COLO829 (cell line): ENCODE data around the gene CD99.
"Not testable (repeated sequence)": the region's sequence is repeated elsewhere in the genome, so short reads cannot be mapped to it uniquely, and the experiment has no call there.

Experiments
- DNase-seq: peaks from one replicate; pipeline ENCODE4 v3.0.0; 2012; ENCODE audit warnings: low spot score

Gene CD99

DNA sequence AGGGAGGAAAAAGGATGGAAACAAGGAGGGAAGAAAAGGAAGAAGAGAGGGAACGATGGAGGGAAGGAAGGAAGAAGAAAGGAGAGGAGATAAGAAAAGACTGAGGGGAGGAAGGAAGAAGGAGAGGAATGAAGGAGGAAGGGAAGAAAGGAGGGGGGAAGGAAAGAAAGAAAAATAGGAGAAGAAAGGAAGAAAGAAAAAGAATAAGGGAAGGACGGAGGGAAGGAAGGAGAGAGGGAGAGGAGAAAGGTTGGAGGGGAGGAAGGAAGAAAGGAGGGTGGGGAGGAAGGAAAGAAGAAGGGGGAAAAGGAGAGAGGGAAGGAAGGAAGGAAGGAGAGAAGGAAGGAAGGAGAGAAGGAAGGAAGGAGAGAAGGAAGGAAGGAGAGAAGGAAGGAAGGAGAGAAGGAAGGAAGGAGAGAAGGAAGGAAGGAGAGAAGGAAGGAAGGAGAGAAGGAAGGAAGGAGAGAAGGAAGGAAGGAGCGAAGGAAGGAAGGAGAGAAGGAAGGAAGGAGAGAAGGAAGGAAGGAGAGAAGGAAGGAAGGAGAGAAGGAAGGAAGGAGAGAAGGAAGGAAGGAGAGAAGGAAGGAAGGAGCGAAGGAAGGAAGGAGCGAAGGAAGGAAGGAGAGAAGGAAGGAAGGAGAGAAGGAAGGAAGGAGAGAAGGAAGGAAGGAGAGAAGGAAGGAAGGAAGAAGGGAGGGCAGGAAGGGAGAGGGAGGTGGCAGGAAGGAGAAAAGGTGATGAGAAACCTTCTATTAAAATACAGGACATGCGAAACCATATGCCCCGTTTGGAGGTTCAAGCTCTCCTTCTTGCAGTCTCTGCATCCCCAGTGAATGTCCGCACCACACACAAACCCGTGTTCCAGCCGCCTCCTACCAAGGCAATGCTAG, 82.3 kb downstream of the CD99 start:
- not testable (repeated sequence) for DNase-seq

DNA sequence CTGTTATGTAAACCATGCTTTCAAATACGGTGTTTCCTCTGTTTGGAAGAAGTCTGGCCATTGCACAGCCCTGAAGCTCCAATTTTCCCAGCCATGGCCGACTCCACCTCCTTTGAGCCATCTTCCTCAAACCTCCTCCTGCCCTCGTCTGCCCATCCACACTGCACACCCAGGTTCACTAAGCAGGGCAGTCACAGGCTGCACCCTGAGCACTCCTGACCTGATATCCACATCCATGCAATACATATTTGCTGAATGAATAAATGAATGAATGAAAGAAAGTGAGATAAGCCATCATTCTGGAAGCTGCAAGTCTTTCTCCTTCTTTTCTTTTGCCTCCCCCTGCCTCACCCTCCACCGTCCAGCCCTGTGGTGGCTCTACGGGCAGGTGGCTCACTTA, 83.0 kb downstream of the CD99 start:
- no peak for DNase-seq

DNA sequence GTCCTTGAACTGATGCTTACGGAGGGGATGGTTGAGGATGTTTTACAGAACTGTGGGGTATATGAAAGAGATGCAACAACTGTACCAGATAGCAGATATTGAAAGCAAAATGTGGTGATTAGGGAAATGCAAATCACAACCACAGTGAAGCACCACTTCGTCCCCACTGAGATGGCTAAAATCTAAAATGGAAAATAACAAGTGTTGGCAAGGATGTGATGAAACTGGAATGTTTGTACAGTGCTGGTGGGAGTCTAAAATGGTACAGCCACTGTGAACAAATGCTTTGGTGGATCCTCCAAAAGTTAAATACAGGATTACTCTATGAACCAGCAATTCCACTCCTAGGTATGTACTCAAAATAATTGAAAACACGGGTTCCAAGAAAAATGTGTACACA, 83.7 kb downstream of the CD99 start:
- no peak for DNase-seq

DNA sequence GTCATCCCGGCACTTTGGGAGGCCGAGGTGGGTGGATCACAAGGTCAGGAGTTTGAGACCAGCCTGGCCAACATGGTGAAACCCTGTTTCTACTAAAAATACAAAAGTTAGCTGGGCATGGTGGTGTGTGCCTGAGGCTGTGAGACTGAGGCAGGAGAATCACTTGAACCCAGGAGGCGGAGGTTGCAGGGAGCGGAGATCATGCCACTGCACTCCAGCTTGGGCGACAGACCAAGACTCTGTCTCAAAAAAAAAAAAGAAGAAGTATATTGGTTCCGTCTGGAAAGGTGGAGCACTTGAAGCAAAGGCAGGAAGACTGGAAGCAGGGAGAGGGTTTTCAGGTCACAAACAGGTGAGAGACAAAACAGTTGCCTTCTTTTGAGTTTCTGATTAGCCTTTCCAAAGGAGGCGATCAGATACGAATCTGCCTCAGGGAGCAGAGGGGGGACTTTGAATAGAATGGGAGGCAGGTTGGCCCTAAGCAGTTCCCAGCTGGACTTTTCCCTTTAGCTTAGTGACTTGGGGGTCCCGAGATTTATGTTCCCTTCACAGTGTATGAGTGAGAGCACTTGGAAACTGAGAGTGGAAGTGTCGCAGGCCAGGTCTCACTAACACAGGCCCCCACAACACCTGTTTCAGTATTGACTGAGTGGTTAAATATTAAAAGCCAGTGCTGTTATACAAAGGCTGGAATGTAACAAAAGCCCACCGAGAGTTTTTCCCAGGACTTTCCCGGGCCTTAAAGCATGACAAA, 89.6 kb downstream of the CD99 start:
- not testable (repeated sequence) for DNase-seq

DNA sequence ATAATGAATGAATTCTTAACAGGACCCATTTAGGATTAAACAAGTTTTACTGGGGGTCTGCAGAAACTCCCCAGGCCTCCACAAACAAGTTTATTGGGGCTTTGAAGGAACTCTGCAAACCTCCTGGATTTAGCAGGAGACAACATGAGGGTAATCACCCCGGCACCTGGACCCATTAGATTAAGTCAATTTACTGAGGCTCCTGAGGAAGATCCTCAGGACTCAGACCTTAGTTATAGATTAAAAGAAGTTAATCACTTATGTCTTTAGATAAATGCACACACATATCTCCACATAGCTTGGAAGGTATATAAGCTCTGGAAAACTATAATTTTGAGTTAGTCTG, 90.1 kb downstream of the CD99 start:
- DNase-seq, result no peak

DNA sequence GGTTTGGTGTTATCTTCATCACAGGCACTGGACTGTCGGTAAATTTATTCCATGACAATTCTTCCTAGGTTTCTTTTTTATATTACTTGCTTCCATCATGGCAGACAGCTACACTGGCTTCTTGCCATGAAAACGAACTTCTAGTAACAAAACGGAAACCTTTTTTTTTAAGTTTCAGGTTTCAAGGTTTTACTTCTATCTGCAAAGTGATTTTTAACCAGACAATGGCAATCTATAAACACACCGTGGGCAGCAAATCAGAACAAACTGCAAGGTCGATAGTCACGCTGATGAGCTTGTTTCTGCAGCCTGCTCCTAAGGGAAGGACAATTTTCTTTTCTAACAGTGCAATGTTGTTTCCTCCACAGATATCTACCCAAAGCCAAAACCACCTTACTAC, 90.6 kb downstream of the CD99 start:
- no peak for DNase-seq

DNA sequence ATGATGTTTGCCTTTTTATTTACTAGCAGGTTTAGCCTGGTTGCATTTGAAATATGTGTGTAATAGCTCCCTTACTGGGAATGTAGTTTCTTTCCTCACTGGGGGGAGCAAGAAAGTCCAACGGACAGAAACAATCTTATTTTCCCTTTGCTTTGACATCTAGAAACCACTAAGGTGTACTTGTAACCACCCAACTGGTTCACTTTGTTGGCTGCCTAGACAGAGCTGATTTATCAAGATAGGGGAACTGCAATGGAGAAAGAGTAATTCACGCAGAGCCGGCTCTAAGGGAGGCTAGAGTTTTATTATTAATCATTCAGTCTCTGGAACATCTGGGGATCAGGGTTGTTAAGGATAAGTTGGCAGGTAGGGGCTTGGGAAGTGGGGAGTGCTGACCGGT, 91.1 kb downstream of the CD99 start:
- no peak for DNase-seq

DNA sequence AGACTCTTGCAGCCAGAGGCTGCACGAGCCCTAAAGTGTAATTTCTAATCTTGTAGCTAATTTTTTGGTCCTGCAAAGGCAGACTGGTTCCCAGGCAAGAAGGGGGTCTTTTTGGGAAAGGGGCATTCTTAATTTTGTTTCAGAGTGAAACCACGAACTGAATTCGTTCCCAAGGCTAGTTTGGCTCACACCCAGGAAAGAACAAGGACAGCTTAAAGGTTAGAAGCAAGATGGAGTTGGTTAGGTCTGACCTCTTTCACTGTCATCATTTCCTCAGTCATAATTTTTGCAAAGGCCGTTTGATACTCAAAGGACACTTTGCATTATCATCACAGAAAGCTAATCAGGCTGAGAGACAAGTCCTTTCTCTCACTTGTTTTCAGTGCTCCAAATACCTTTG, 91.7 kb downstream of the CD99 start:
- no peak for DNase-seq

DNA sequence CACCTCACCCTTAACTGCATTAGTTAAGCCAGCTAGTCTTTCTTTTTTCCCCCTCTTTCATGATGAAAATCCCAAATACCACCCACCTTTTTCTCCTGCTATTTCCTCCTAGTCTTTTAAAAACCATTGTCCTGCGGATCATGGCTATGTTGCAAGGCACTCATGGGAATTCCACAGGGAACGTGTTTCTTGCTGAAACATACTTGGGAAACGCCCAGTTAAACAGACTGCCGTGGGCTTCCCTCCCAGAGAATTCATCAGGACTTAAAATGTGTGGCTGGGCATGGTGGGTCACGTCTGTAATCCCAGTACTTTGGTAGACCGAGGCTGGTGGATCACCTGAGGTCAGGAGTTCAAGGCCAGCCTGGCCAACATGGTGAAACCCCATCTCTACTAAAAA, 92.9 kb downstream of the CD99 start:
- DNase-seq, result no peak

DNA sequence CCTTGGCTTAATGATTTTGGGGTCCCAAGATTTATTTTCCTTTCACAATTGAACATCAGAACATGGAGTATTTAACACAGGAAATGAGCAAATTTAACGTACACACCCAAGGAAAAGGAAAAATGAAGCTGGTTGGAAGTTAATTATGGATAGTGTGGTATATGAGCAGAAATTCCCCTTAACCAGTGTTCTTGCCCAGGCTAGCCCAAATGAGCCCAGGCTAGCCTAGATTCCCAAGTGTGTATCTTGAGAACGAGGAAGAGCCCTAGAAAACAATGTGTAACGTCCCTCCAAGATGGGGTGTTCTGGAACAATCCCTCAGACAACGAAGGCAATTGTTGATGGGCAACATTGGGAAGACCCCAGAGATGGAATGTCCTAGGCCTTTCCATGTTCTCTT, 94.4 kb downstream of the CD99 start:
- no peak for DNase-seq

DNA sequence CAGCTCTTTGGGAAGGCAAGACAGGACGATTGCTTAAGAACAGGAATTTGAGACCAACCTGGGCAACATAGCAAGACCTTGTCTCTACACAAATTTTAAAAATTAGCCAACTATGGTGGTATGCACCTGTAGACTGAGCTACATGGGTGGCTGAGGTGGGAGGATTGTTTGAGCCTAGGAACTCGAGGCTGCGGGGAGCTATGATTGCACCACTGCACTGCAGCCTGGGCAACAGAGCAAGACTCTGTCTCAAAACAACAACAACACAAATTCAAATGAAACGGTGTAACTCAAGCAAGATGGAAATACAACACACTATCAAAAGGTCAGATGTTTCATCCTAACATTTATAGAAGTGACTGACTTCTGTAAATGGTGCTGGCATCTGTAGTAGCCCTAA, 97.9 kb downstream of the CD99 start:
- no peak for DNase-seq

DNA sequence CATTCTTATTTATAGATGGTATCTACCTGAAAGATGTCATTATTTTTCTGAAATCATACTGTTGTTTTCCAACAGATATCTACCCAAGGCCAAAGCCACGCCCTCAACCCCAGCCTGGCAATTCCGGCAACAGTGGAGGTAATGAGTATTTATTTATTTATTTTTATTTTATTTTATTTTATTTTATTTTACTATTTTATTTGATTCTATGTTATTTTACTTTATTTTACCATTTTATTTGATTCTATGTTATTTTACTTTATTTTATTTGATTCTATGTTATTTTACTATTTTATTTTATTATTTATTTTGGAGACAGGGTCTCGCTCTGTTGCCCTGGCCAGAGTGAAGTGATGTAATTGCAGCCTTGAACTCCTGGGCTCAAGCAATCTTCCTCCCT, 98.5 kb downstream of the CD99 start:
- no peak for DNase-seq
